Ectodermal cell (in vitro differentiated cells): ENCODE results near the gene PLCB4.

ENCODE experiments used
- H3K27ac ChIP-seq: 2 replicates; pipeline ENCODE4 v1.7.0; 2013; ENCODE audit warnings: mild to moderate bottlenecking, low read depth, low read length; ENCODE audit not compliant: insufficient read depth, poor library complexity, severe bottlenecking
- H3K27me3 ChIP-seq: 2 replicates; pipeline ENCODE4 v1.7.0; 2013; ENCODE audit warnings: mild to moderate bottlenecking, low read length; ENCODE audit not compliant: insufficient read depth, control insufficient read depth, poor library complexity, severe bottlenecking
- H3K36me3 ChIP-seq: one replicate; pipeline ENCODE4 v1.7.0; 2013; ENCODE audit warnings: low read length; ENCODE audit not compliant: control insufficient read depth, insufficient read depth
- H3K4me1 ChIP-seq: one replicate; pipeline ENCODE4 v1.7.0; 2013; ENCODE audit warnings: low read length; ENCODE audit not compliant: control insufficient read depth, insufficient read depth
- H3K4me3 ChIP-seq: 2 replicates; pipeline ENCODE4 v1.7.0; 2013; ENCODE audit warnings: low read depth, low read length, control low read depth; ENCODE audit not compliant: insufficient read depth
- H3K9me3 ChIP-seq: 2 replicates; pipeline ENCODE4 v1.7.0; 2013; ENCODE audit warnings: mild to moderate bottlenecking, low read length, moderate library complexity; ENCODE audit not compliant: control insufficient read depth
- WGBS, 2 experiments: methylation state at CpG; one replicate each; pipeline ENCODE4 v1.1.7; 2013; ENCODE audit warnings: missing lambda C conversion rate in 2 of 2; 5-methylcytosine and 5-hydroxymethylcytosine counted together

The PLCB4 gene

GRCh38 chr20:9287826-9288225, 218.9 kb downstream of the PLCB4 start:
- no peak overlapping the region for H3K27ac ChIP-seq
- no peaks in the 10 kb centered on the region for H3K9me3 ChIP-seq
- no peak overlapping the region for H3K4me3 ChIP-seq
- H3K36me3 ChIP-seq: no peaks in the 10 kb centered on the region
- H3K4me1 ChIP-seq: no peaks in the 10 kb centered on the region
- no peaks in the 10 kb centered on the region for H3K27me3 ChIP-seq
- WGBS, 2 experiments: 83% methylated on average over 1 of the region's 1 CpG; no CpG with 5 or more reads in 1 of the 2 experiments

GRCh38 chr20:9290331-9290730, 221.4 kb downstream of the PLCB4 start:
- H3K27me3 ChIP-seq: no peaks in the 10 kb centered on the region
- 96% methylated on average over 2 of the region's 2 CpGs; no CpG with 5 or more reads in 1 of the 2 experiments for WGBS, 2 experiments
- no peaks in the 10 kb centered on the region for H3K4me1 ChIP-seq
- no peaks in the 10 kb centered on the region for H3K9me3 ChIP-seq
- H3K36me3 ChIP-seq: no peaks in the 10 kb centered on the region
- H3K4me3 ChIP-seq: no peak overlapping the region
- H3K27ac ChIP-seq: no peak overlapping the region

- no peaks in the 10 kb centered on the region for H3K36me3 ChIP-seq
- H3K27ac ChIP-seq: no peak overlapping the region
- H3K4me3 ChIP-seq: no peak overlapping the region
- no peaks in the 10 kb centered on the region for H3K27me3 ChIP-seq
- no peaks in the 10 kb centered on the region for H3K9me3 ChIP-seq
- 94 to 97% methylated on average over 2 of the region's 2 CpGs for WGBS, 2 experiments
- no peaks in the 10 kb centered on the region for H3K4me1 ChIP-seq
Observed at GRCh38 chr20:9293145-9293544, 224.3 kb downstream of the PLCB4 start.

DNA sequence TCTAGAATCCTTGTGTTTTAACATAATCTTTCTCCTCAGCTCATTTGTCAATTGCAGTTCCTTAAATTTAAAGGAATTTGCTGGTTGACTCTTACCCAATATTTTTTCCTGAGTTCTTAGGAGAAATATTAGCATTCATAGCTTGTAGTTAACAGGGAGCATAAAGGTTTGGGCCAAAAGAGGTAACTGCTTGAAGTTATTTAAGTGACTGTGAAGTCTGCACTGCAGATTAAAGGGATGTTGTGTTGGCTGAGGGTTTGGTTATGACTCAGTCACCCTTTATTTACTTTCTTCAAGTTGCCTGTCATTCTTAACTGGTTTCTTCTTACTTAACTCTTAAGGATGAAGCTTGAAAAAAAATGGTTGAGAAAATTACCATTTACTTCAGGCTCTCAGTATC, 225.2 kb downstream of the PLCB4 start:
- no peaks in the 10 kb centered on the region for H3K4me1 ChIP-seq
- no peaks in the 10 kb centered on the region for H3K9me3 ChIP-seq
- no peaks in the 10 kb centered on the region for H3K27me3 ChIP-seq
- no peak overlapping the region for H3K27ac ChIP-seq
- no peaks in the 10 kb centered on the region for H3K36me3 ChIP-seq
- no peak overlapping the region for H3K4me3 ChIP-seq

DNA sequence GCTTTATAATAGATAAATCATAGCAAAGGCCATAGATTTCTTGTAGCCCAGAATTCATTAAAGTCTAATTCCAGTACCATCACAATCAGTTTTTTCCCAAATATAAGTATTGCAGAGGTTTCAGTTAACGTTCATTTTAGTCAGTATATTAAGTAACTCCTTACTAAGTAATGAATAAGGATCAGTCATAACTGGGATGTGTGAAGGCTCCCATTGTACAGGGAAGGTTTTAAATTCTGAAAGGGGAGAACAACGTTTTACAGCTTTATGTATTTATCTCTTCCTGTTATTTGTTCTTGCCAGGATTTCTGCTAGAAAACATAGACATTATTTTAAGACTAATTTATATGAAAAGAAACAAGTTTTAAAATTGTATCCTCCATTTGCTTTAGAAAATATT, 230.0 kb downstream of the PLCB4 start:
- Histone ChIP-seq H3K4me1 (peaks cover 4% of the 10 kb centered on the region), H3K4me3 (no peak overlapping the region), H3K9me3 (no peaks in the 10 kb centered on the region), H3K27me3 (no peaks in the 10 kb centered on the region), H3K36me3 (no peaks in the 10 kb centered on the region), H3K27ac (no peak overlapping the region)
- WGBS, 2 experiments: 85 to 100% methylated on average over 1 to 2 of the region's 2 CpGs

GRCh38 chr20:9300080-9300479, 231.2 kb downstream of the PLCB4 start:
- Histone ChIP-seq H3K27ac (no peak overlapping the region), H3K4me1 (peaks cover 4% of the 10 kb centered on the region), H3K4me3 (no peak overlapping the region), H3K9me3 (no peaks in the 10 kb centered on the region), H3K36me3 (no peaks in the 10 kb centered on the region), H3K27me3 (no peaks in the 10 kb centered on the region)

DNA sequence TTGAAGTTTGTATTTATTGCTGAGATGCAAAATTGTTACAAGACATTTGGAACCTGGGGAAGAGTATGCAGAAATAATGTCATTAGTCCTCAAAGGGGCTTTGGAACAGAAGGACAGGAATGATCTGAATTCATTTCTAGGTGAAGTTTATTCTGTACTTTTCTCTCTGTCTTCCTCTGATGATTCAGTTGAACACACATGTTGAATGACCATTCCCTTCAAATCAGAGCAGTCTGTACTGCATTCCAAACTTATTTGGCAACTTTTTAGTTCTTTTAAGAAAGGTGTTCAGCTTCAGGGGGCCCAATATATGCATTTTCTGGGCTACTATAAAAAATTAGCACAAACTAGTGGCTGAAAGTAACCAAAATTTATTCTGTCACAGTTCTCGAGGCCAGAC, 231.6 kb downstream of the PLCB4 start:
- no peak overlapping the region for H3K27ac ChIP-seq
- no peaks in the 10 kb centered on the region for H3K36me3 ChIP-seq
- H3K4me1 ChIP-seq: peaks cover 4% of the 10 kb centered on the region
- H3K4me3 ChIP-seq: no peak overlapping the region
- no peaks in the 10 kb centered on the region for H3K27me3 ChIP-seq
- no peaks in the 10 kb centered on the region for H3K9me3 ChIP-seq
- WGBS, 2 experiments: 97 to 98% methylated on average over 1 of the region's 1 CpG

DNA sequence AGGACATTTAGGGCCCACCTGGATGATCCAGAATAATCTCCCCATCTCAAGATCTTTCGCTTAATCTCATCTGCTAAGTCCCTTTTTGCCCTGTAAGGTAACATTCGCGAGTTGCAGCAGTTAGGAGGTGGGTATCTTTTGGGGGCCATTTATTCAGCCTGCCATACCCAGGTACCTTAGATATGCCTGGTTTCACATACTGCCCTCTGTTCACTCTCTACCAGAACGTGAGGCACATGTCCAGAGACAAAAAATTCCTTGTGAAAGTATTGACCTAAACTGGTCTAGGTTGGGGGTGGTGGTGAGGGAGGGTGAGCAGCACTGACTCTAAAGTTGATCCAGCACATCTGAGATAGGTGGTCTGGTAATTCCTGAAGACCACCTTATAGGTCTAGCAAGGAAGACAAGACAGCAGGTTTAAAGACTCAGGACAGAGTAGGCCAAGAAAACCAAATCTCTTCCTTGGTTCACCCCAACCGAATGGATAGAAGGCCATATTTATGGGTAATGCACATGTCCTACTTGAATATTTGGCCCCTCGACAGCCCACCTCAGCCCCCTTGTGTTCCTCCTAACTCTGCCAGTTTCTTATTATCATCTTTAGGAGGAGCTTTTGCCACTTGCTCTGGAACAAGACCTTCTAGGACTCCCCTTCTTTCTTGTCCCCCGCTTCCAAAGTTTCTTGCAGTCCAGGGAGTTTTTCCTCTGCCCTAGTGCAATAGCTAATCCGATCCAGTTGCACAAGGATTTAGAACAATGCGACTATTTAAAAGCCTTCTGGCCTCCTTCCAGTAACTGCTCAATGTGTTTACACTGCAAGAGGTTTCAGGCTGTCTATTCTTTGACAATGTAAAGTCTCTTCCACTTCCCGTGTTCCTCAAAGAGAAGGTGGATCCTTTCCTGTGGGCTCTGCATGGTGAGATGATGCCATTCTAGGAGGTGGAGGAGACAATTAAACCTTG, 232.5 kb downstream of the PLCB4 start:
- Histone ChIP-seq H3K27ac (no peak overlapping the region), H3K36me3 (no peaks in the 10 kb centered on the region), H3K27me3 (no peaks in the 10 kb centered on the region), H3K9me3 (no peaks in the 10 kb centered on the region), H3K4me1 (peaks cover 4% of the 10 kb centered on the region), H3K4me3 (no peak overlapping the region)
- 94 to 95% methylated on average over 10 of the region's 10 CpGs for WGBS, 2 experiments

DNA sequence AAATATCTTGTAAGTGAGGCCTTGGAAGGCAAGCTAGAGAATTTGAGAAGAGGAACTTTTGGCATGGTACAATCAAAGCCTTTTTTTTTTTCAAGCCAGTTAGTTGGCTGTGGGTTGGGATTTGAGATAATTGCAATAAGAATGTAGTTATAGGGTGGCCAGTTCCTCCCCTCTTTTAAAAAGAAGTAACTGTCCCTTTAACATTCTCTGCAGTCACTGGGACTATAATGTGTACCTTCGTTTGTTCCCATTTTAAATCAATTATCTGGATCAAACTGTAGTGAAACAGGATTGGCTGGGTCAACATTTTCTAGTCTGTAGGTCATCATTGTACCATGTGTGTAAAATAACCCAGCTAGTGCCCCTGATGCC, 233.2 kb downstream of the PLCB4 start:
- H3K36me3 ChIP-seq: no peaks in the 10 kb centered on the region
- no peaks in the 10 kb centered on the region for H3K9me3 ChIP-seq
- no peak overlapping the region for H3K4me3 ChIP-seq
- 88 to 89% methylated on average over 1 of the region's 1 CpG for WGBS, 2 experiments
- H3K27ac ChIP-seq: no peak overlapping the region
- peaks cover 4% of the 10 kb centered on the region for H3K4me1 ChIP-seq
- no peaks in the 10 kb centered on the region for H3K27me3 ChIP-seq

GRCh38 chr20:9306521-9306920, 237.6 kb downstream of the PLCB4 start:
- H3K27me3 ChIP-seq: no peaks in the 10 kb centered on the region
- H3K36me3 ChIP-seq: no peaks in the 10 kb centered on the region
- no peaks in the 10 kb centered on the region for H3K9me3 ChIP-seq
- no peak overlapping the region for H3K4me3 ChIP-seq
- 92% methylated on average over 1 of the region's 1 CpG for WGBS, 2 experiments
- no peak overlapping the region for H3K27ac ChIP-seq
- no peaks in the 10 kb centered on the region for H3K4me1 ChIP-seq
